ENCODE results near the gene PIK3R1. TPM values are rescaled to one million over a fixed set of nuclear protein-coding genes. Genes with fewer than 3 reads are reported as not detected.
A peak's percentile ranks its signal among the peaks of the same experiment; 100 is the strongest.

The PIK3R1 gene
- total RNA-seq, 1 experiment from 2014 or later = 11.3 TPM

DNA sequence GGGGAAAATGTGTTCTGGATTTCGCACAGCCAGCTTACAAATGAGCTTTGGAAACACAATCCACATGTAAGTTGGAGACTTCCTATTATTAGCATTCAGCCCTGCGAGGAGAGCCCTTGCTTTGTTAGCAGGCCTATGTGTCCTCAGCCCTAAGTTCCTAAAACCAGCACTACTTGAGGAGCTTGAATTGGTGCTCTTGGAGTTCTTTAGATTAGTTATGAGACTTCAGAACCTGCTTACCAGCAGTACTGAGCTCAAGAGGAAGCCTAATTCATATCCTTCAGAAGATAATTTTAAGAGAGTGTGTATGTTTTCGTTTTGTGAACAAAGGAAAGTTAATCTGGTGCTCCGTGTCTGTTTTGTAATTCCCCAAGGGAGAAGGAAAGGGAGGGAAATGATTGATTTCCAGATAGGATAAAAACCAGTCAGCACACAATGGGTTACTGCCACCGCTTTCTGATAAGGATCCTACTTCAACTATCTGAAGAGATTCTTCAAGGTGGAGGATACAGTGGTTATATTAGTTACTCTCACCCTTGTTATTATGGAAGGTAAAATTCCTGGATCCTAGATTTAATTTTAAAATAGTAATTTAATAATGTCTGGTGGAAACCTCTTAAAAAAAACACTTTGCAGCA lies 35.2 kb downstream of the PIK3R1 start:
- Histone ChIP-seq H4K91ac (ENCODE audit: insufficient read length, low read depth, low read length) (no peak overlapping the region), H4K8ac (replicated peaks; ENCODE audit: insufficient read length, low read depth, low read length) (no peak overlapping the region), H3K9me3 (ENCODE audit: control insufficient read depth, low read depth, low read length) (no peaks in the 10 kb centered on the region), H3K56ac (ENCODE audit: insufficient read length, low read depth, low read length) (no peak overlapping the region), H3K14ac (ENCODE audit: insufficient read depth, low read length) (no peak overlapping the region), H3K27ac (ENCODE audit: insufficient read length, low read depth, low read length) (no peak overlapping the region), H4K20me1 (ENCODE audit: control insufficient read depth, insufficient read depth, insufficient read length) (no peaks in the 10 kb centered on the region), H2BK15ac (ENCODE audit: low read depth, low read length) (no peak overlapping the region), H3K23me2 (ENCODE audit: insufficient read length, low read depth, low read length, poor library complexity, severe bottlenecking) (no peaks in the 10 kb centered on the region), H2BK20ac (ENCODE audit: low read depth, low read length, poor library complexity, severe bottlenecking) (no peak overlapping the region), H3K27me3 (ENCODE audit: insufficient read depth, low read length) (no peaks in the 10 kb centered on the region), H3K9ac (ENCODE audit: extremely low read depth, insufficient read length, low read length) (no peak overlapping the region), H3K4ac (ENCODE audit: low read depth, low read length) (no peak overlapping the region), H2BK120ac (ENCODE audit: low read depth, low read length, poor library complexity, severe bottlenecking) (no peak overlapping the region), H3K79me1 (ENCODE audit: insufficient read depth, low read depth, low read length, poor library complexity, severe bottlenecking) (no peaks in the 10 kb centered on the region), H2BK5ac (ENCODE audit: insufficient read length, low read length) (no peak overlapping the region), H3K79me2 (ENCODE audit: insufficient read depth, low read length) (no peaks in the 10 kb centered on the region), H3K4me2 (ENCODE audit: insufficient read depth, insufficient read length, low read length) (no peak overlapping the region), H3K23ac (ENCODE audit: insufficient read length, low read depth, low read length) (no peak overlapping the region), H3K18ac (ENCODE audit: insufficient read length, low read depth, low read length) (no peak overlapping the region), H2AK5ac (ENCODE audit: insufficient read length, low read length) (no peak overlapping the region), H4K5ac (ENCODE audit: insufficient read length, low read depth, low read length) (no peak overlapping the region), H2BK12ac (ENCODE audit: insufficient read length, low read depth, low read length) (no peak overlapping the region), H2AFZ (ENCODE audit: low read length) (no peak overlapping the region), H3T11ph (ENCODE audit: low read length) (no peak overlapping the region), H3K4me1 (ENCODE audit: insufficient read depth, low read length) (peaks cover 11% of the 10 kb centered on the region; the same call in 1 of the 2 replicates)
- H3K4me1 Mint-ChIP-seq = peaks cover 33 to 38% of the 10 kb centered on the region in 2 experiments
- TF ChIP-seq, protein P1, sequence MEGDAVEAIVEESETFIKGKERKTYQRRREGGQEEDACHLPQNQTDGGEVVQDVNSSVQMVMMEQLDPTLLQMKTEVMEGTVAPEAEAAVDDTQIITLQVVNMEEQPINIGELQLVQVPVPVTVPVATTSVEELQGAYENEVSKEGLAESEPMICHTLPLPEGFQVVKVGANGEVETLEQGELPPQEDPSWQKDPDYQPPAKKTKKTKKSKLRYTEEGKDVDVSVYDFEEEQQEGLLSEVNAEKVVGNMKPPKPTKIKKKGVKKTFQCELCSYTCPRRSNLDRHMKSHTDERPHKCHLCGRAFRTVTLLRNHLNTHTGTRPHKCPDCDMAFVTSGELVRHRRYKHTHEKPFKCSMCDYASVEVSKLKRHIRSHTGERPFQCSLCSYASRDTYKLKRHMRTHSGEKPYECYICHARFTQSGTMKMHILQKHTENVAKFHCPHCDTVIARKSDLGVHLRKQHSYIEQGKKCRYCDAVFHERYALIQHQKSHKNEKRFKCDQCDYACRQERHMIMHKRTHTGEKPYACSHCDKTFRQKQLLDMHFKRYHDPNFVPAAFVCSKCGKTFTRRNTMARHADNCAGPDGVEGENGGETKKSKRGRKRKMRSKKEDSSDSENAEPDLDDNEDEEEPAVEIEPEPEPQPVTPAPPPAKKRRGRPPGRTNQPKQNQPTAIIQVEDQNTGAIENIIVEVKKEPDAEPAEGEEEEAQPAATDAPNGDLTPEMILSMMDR (conservative IDR thresholded peaks at IDR 0.05) = no peak
- no peaks in the 10 kb centered on the region for H3K9me3 Mint-ChIP-seq
- no peak overlapping the region for H3K4me3 Mint-ChIP-seq
- DNase-seq = no peak
- H3K27me3 Mint-ChIP-seq (ENCODE audit: low read depth) = no peaks in the 10 kb centered on the region
- H3K27ac Mint-ChIP-seq = peak overlapping the region in 2 of 3 experiments; percentile 28 to 32; a peak in 1 of 7 replicates
- H3K36me3 Mint-ChIP-seq (ENCODE audit: insufficient read depth in 1 of 3, low read depth in 3 of 3) = no peaks in the 10 kb centered on the region
- no CpG with 5 or more reads among the region's 5 CpGs for WGBS (ENCODE audit: extremely low coverage, insufficient read length, low lambda C conversion rate)

Measured in H9 (cell line).